ENCODE measurements around the gene PSMB5. TPM values are rescaled to one million over a fixed set of nuclear protein-coding genes. Genes with fewer than 3 reads are reported as not detected.

The PSMB5 gene
- total RNA-seq, 1 experiment from 2014 or later, result 172 TPM

- no TSS peak for BruUV-seq (replicated peaks)
- Histone ChIP-seq H3K4me3 (ENCODE audit: low read depth, low read length) (no peak overlapping the region), H3K4me1 (peaks cover 10% of the 10 kb centered on the region), H3K27me3 (replicated peaks; ENCODE audit: control insufficient read depth, insufficient read depth, low read length) (no peaks in the 10 kb centered on the region), H3K36me3 (ENCODE audit: control insufficient read depth, insufficient read depth, low read length) (no peaks in the 10 kb centered on the region), H3K9me3 (no peaks in the 10 kb centered on the region)
- intact Hi-C loops (cut with micrococcal nuclease; ENCODE audit: unreplicated experiment), result no loop called here
- no peak for TF ChIP-seq CTCF (IDR thresholded peaks at IDR 0.05; ENCODE audit: insufficient read depth in 1 of 2, low read depth in 1 of 2, low read length in 1 of 2, severe bottlenecking in 1 of 2, unreplicated experiment in 1 of 2)
- Mint-ChIP-seq H3K4me1 (ENCODE audit: low read depth, unreplicated experiment) (no peaks in the 10 kb centered on the region), H3K36me3 (ENCODE audit: insufficient read depth, unreplicated experiment) (no peaks in the 10 kb centered on the region), H3K27ac (ENCODE audit: unreplicated experiment) (no peak overlapping the region), H3K9me3 (ENCODE audit: unreplicated experiment) (no peaks in the 10 kb centered on the region), H3K4me3 (ENCODE audit: unreplicated experiment) (no peak overlapping the region), H3K27me3 (ENCODE audit: insufficient read depth, unreplicated experiment) (no peaks in the 10 kb centered on the region)
- CTCF ChIA-PET, result interaction anchor here (0.6 to 3.1 kb wide), 9 partner anchors 14 to 186 kb away, joined by 3 to 31 read pairs (median 5); partner anchors contain the start of genes CDH24 and HAUS4
- POLR2A ChIA-PET, result no interaction called here
- no peak for DNase-seq
Observed at GRCh38 chr14:22993517-22993916, 41.2 kb downstream of the PSMB5 start.

- Mint-ChIP-seq H3K36me3 (ENCODE audit: insufficient read depth, unreplicated experiment) (no peaks in the 10 kb centered on the region), H3K27ac (ENCODE audit: unreplicated experiment) (no peak overlapping the region), H3K27me3 (ENCODE audit: insufficient read depth, unreplicated experiment) (no peaks in the 10 kb centered on the region), H3K4me3 (ENCODE audit: unreplicated experiment) (no peak overlapping the region), H3K4me1 (ENCODE audit: low read depth, unreplicated experiment) (no peaks in the 10 kb centered on the region), H3K9me3 (ENCODE audit: unreplicated experiment) (no peaks in the 10 kb centered on the region)
- Histone ChIP-seq H3K9me3 (no peaks in the 10 kb centered on the region), H3K36me3 (ENCODE audit: control insufficient read depth, insufficient read depth, low read length) (no peaks in the 10 kb centered on the region), H3K4me1 (peaks cover 10% of the 10 kb centered on the region), H3K27me3 (replicated peaks; ENCODE audit: control insufficient read depth, insufficient read depth, low read length) (no peaks in the 10 kb centered on the region), H3K4me3 (ENCODE audit: low read depth, low read length) (no peak overlapping the region)
- TF ChIP-seq CTCF (IDR thresholded peaks at IDR 0.05; ENCODE audit: insufficient read depth in 1 of 2, low read depth in 1 of 2, low read length in 1 of 2, severe bottlenecking in 1 of 2, unreplicated experiment in 1 of 2), result no peak
- no TSS peak for BruUV-seq (replicated peaks)
- intact Hi-C loops (cut with micrococcal nuclease; ENCODE audit: unreplicated experiment), result no loop called here
- CTCF ChIA-PET, result interaction anchor here (1.7 to 1.8 kb wide), 2 partner anchors 65 to 66 kb away, joined by 4 to 8 read pairs; partner anchors contain the start of gene CDH24
- DNase-seq, result no peak
- POLR2A ChIA-PET, result no interaction called here
Observed at GRCh38 chr14:22991852-22992251, 42.8 kb downstream of the PSMB5 start.

- Mint-ChIP-seq H3K9me3 (ENCODE audit: unreplicated experiment) (no peaks in the 10 kb centered on the region), H3K4me3 (ENCODE audit: unreplicated experiment) (no peak overlapping the region), H3K27me3 (ENCODE audit: insufficient read depth, unreplicated experiment) (no peaks in the 10 kb centered on the region), H3K36me3 (ENCODE audit: insufficient read depth, unreplicated experiment) (no peaks in the 10 kb centered on the region), H3K4me1 (ENCODE audit: low read depth, unreplicated experiment) (no peaks in the 10 kb centered on the region), H3K27ac (ENCODE audit: unreplicated experiment) (no peak overlapping the region)
- ChIA-PET CTCF (interaction anchor here (0.8 to 3.6 kb wide), 14 partner anchors 9 to 108 kb away, joined by 3 to 102 read pairs (median 20); partner anchors contain the start of genes ACIN1, C14orf119 and CDH24), POLR2A (interaction anchor here (1.1 to 1.4 kb wide), 2 partner anchors 14 to 20 kb away, joined by 3 to 7 read pairs; no protein-coding TSS in a partner anchor)
- Histone ChIP-seq H3K4me1 (peaks cover 11% of the 10 kb centered on the region), H3K9me3 (no peaks in the 10 kb centered on the region), H3K36me3 (ENCODE audit: control insufficient read depth, insufficient read depth, low read length) (no peaks in the 10 kb centered on the region), H3K27me3 (replicated peaks; ENCODE audit: control insufficient read depth, insufficient read depth, low read length) (no peaks in the 10 kb centered on the region), H3K4me3 (ENCODE audit: low read depth, low read length) (no peak overlapping the region)
- intact Hi-C loops (cut with micrococcal nuclease; ENCODE audit: unreplicated experiment), result no loop called here
- BruUV-seq (replicated peaks), result no TSS peak
- no peak for DNase-seq
- no peak for TF ChIP-seq CTCF (IDR thresholded peaks at IDR 0.05; ENCODE audit: insufficient read depth in 1 of 2, low read depth in 1 of 2, low read length in 1 of 2, severe bottlenecking in 1 of 2, unreplicated experiment in 1 of 2)
Observed at GRCh38 chr14:22987291-22987690, 47.4 kb downstream of the PSMB5 start.
